Psoas muscle (tissue), 8 donors: Measurements from ENCODE around the gene FILIP1. TPM values are rescaled to one million over a fixed set of nuclear protein-coding genes. Genes with fewer than 3 reads are reported as not detected.
"Not testable (repeated sequence)": the region's sequence is repeated elsewhere in the genome, so short reads cannot be mapped to it uniquely, and the experiment has no call there.

ENCODE experiments used
- ATAC-seq, 4 donors: fragments of 200-7000 bp; cut with Tn5 transposase; one replicate each; pipeline ENCODE4 v1.9.1; 2020; ENCODE audit warnings: moderate library complexity in 3 of 4, mild to moderate bottlenecking in 2 of 4
- DNase-seq, 2 donors: peaks; one replicate each; pipeline ENCODE4 v3.0.0-alpha.2; 2020
- H3K27ac ChIP-seq: fragments of 200-600 bp; one replicate; pipeline ENCODE4 v1.8.0; 2022
- H3K27me3 ChIP-seq, 3 donors: fragments of 200-600 bp in 1 of 3; one replicate each; pipeline versions ENCODE4 v1.6.1 to v1.8.0; 2013 to 2022; ENCODE audit warnings: low read length in 2 of 3, mild to moderate bottlenecking in 2 of 3, moderate library complexity in 1 of 3; ENCODE audit not compliant: insufficient read depth in 3 of 3
- H3K36me3 ChIP-seq, 2 donors: fragments of 200-600 bp in 1 of 2; one replicate each; pipeline versions ENCODE4 v1.6.1 to v1.8.0; 2013 to 2022; ENCODE audit warnings: low read depth in 1 of 2, mild to moderate bottlenecking in 1 of 2, moderate library complexity in 1 of 2; ENCODE audit not compliant: insufficient read depth in 1 of 2
- H3K4me1 ChIP-seq: fragments of 200-600 bp; one replicate; pipeline ENCODE4 v1.8.0; 2022
- H3K4me3 ChIP-seq: fragments of 200-600 bp; one replicate; pipeline ENCODE4 v1.8.0; 2022; ENCODE audit warnings: mild to moderate bottlenecking
- H3K9me3 ChIP-seq: fragments of 200-600 bp; one replicate; pipeline ENCODE4 v1.8.0; 2022
- WGBS, 3 donors: extraction: QIAGEN DNeasy Blood & Tissue Kit; methylation state at CpG; one replicate each; pipeline versions ENCODE4 v1.1.6 to v1.1.7; 2013; 5-methylcytosine and 5-hydroxymethylcytosine counted together
- intact Hi-C, 2 donors: fragments of 100-400 bp; cut with DNase I; formaldehyde crosslinking; loops; one replicate each; pipeline versions ENCODE4 v1.11.0 to v1.14.2; 2022
- polyA plus RNA-seq, 3 donors: library from polyadenylated mRNA; stranded (reverse); fragments of 200-250 nt; gene quantifications; one replicate each; pipeline ENCODE4 v1.2.3, GENCODE V29; 2013
- total RNA-seq, 4 donors: library from RNA; stranded (reverse); fragmentation: NEBNext Ultra II Directional in 2 of 4; extraction: Animal tissue kit (Norgen Biotek cat#: 25700) in 2 of 4; gene quantifications; one replicate each; pipeline versions ENCODE4 v1.2.1 to v1.2.4, GENCODE V29; 2021 to 2023
- TF ChIP-seq, protein P1 (sequence below): fragments of 200-600 bp; IDR thresholded peaks from one replicate; pipeline ENCODE4 v1.8.0; 2022; ENCODE audit warnings: antibody characterized with exemption
- donor health status: healthy with polysubstance abuse.
- donor health status: DM: no; HTN: no; CAD: no; lungs with moderate emphysema.
- donor health status: Bipolar disorder and iron deficiency.
- donor health status: healthy.
- donor health status: DM: yes; HTN: yes; CAD: no.
- donor health status: DM: no; HTN: no; CAD: no.
- donor health status: DM: no; HTN: no; CAD: no.
- donor health status: DM: yes; HTN: yes; CAD: no.

The FILIP1 gene
- total and polyA plus RNA-seq, 7 donors, result 2.8 to 129 (median 71.5) TPM

DNA sequence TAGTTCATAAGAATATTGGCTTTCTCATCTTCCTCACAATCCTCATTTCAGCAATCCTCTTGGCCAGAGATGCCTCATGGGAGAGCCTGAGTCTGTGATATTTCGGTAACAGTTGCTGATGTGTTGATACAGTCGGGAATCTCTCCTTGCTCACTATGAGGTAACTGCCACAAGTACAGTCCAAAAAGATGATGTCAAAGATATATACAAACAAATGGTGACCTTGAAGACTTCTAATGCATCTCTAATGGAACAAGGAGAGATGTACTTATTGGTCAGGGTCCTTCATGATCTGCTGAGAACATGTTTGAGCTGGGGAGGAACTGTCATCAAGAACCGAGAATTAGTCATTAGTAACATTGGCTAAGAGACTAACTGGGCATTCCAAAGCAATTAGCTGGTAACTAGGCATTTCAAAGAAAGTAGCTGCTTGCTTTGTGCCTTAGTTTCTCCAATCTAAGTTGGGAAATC lies 56.1 kb downstream of the FILIP1 start:
- intact Hi-C loops, result loop anchor here (5.0 kb wide), 3 partner anchors 40 to 55 kb away; partner anchors contain the start of gene FILIP1 (in 1 of the 2)

DNA sequence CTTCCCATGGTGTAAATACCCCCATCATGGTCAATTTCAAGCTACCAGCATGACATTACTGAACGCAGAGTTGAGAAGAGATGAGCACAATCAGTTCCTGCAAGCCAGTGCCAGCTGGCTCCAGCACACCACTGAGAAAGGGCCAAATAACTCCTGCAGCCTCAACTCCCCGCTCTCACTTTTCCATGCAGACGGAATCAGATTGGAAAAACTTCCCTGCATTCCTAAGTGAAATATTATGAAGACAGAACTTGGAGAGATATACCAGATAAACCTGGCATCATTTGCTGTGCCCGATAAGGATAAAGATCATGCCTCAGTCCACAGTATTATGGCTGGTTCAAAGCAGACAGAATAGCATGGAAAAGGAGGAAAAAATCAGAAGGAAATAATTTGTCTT lies 56.7 kb downstream of the FILIP1 start:
- DNase-seq (peak; percentile 62 to 78), ATAC-seq (peak; percentile 59 to 86 (median 79))
- Histone ChIP-seq H3K27ac (peak overlapping the region; percentile 77), H3K36me3 (no peaks in the 10 kb centered on the region), H3K9me3 (no peaks in the 10 kb centered on the region), H3K4me3 (no peak overlapping the region), H3K27me3 (no peaks in the 10 kb centered on the region), H3K4me1 (peaks cover 45% of the 10 kb centered on the region)
- intact Hi-C loops, result loop anchor here (5.0 kb wide), 3 partner anchors 40 to 55 kb away; partner anchors contain the start of gene FILIP1 (in 1 of the 2)
- 12 to 21% (median 17%) methylated on average over 4 of the region's 4 CpGs for WGBS, 3 donors
- TF ChIP-seq, protein P1, sequence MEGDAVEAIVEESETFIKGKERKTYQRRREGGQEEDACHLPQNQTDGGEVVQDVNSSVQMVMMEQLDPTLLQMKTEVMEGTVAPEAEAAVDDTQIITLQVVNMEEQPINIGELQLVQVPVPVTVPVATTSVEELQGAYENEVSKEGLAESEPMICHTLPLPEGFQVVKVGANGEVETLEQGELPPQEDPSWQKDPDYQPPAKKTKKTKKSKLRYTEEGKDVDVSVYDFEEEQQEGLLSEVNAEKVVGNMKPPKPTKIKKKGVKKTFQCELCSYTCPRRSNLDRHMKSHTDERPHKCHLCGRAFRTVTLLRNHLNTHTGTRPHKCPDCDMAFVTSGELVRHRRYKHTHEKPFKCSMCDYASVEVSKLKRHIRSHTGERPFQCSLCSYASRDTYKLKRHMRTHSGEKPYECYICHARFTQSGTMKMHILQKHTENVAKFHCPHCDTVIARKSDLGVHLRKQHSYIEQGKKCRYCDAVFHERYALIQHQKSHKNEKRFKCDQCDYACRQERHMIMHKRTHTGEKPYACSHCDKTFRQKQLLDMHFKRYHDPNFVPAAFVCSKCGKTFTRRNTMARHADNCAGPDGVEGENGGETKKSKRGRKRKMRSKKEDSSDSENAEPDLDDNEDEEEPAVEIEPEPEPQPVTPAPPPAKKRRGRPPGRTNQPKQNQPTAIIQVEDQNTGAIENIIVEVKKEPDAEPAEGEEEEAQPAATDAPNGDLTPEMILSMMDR, result no peak

More for the DNA sequence above, 56.1 kb downstream of the FILIP1 start:
- Histone ChIP-seq H3K4me3 (no peak overlapping the region), H3K27ac (peak overlapping the region; percentile 77), H3K36me3 (no peaks in the 10 kb centered on the region), H3K9me3 (no peaks in the 10 kb centered on the region), H3K4me1 (peaks cover 41% of the 10 kb centered on the region), H3K27me3 (no peaks in the 10 kb centered on the region)
- ATAC-seq, result peak; percentile 79 to 93 (median 90)
- peak in 1 of 2 donors; percentile 36 for DNase-seq
- TF ChIP-seq, protein P1, result no peak
- WGBS, 3 donors, result 15 to 40% (median 17%) methylated on average over 3 of the region's 3 CpGs

DNA sequence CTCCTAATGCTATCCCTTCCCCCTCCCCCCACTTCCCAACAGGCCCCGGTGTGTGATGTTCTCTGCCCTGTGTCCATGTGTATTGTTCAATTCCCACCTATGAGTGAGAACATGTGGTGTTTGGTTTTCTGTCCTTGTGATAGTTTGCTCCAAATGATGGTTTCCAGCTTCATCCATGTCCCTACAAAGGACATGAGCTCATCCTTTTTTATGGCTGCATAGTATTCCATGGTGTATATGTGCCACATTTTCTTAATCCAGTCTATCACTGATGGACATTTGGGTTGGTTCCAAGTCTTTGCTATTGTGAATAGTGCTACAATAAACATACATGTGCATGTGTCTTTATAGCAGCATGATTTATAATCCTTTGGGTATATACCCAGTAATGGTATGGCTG lies 60.8 kb downstream of the FILIP1 start:
- H3K27me3 ChIP-seq, DNase-seq, ATAC-seq, H3K36me3 ChIP-seq, H3K4me3 ChIP-seq, H3K9me3 ChIP-seq, intact Hi-C loops: not testable (repeated sequence)
- Histone ChIP-seq H3K27ac (peak overlapping the region; percentile 80), H3K4me1 (peaks cover 68% of the 10 kb centered on the region)
- 92 to 98% (median 96%) methylated on average over 1 of the region's 1 CpG for WGBS, 3 donors

DNA sequence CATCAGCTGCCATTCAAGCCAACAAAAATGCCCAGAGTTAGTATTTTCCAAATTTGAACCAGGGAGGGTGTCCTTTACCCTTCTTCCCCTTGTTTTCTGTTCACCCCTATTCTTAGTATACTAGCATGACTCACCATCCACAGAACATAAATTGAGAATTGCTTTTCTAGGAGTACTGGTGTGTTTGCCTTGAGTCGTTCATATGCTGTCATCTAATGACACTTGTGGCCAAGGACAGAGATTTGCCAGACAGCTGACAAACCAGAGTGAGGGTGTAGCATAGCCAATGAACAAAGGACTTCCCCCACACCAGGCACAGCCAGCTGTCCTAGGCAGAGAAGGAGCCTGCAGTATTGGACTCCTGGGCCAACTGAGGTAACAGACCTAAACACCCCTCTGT lies 62.2 kb downstream of the FILIP1 start:
- TF ChIP-seq, protein P1, result no peak
- Histone ChIP-seq H3K27ac (peak overlapping the region; percentile 80), H3K27me3 (no peaks in the 10 kb centered on the region), H3K4me1 (peaks cover 63% of the 10 kb centered on the region), H3K9me3 (no peaks in the 10 kb centered on the region), H3K4me3 (peak overlapping the region; percentile 6), H3K36me3 (no peaks in the 10 kb centered on the region)
- WGBS, 3 donors, result 0 to 6% (median 4%) methylated on average over 1 of the region's 1 CpG
- intact Hi-C loops, result no loop called here
- DNase-seq (peak; percentile 37 to 69), ATAC-seq (peak; percentile 97 to 100 (median 98))

DNA sequence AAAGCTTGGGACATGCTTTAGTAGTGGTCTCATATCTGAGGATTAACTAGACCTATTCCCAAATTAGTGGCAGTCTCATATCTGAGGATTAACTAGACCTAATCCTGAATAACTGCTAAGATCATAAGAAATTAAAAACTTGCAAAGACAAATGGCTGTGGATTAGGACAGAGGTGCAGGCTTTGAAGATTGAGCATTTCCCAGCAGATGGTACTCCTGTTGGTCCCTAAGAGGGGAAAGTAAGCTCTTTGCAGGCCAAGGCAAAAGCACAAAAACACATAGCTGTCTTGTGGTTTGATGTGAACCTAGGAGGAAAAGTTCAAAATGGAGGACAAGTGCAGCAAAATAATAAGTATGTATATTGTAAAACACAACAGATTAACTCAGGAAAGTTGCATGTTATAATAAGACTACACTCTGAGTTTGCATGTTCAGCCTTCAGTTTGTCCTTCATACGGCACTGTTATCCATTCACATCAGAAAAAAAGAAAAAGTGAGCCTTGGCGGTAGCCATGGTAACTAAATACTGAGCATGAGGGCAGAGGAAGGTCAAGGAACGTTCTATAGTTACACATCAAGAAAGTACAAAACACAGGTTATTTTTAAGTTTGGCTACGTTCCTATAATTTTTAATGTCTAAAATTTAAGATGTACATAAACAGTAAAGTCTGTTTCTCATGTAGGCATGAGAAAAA lies 62.8 kb downstream of the FILIP1 start:
- ATAC-seq, result peak in 3 of 4 donors; percentile 29 to 64 (median 31)
- TF ChIP-seq, protein P1, result no peak
- Histone ChIP-seq H3K4me3 (peak overlapping the region; percentile 6), H3K27me3 (no peaks in the 10 kb centered on the region), H3K36me3 (no peaks in the 10 kb centered on the region), H3K9me3 (no peaks in the 10 kb centered on the region), H3K4me1 (peaks cover 63% of the 10 kb centered on the region), H3K27ac (peak overlapping the region; percentile 80)
- WGBS, 3 donors, result 5 to 9% (median 8%) methylated on average over 4 of the region's 4 CpGs
- DNase-seq, result no peak
- intact Hi-C loops, result no loop called here
